Measurements from ENCODE around the gene APLP2.
"Not testable (repeated sequence)": the region's sequence is repeated elsewhere in the genome, so short reads cannot be mapped to it uniquely, and the experiment has no call there.

APLP2 gene

GRCh38 chr11:130171534-130171933 lies 101.8 kb downstream of the APLP2 start:
- H3K9me3 ChIP-seq (ENCODE audit: insufficient read depth, low read length) = peaks cover 8% of the 10 kb centered on the region; the same call in 1 of the 2 replicates
- TF ChIP-seq CTCF (IDR thresholded peaks at IDR 0.05; ENCODE audit: low read depth, low read length) (no peak), EZH2phosphoT487 (IDR thresholded peaks at IDR 0.05; ENCODE audit: low read depth) (no peak)
- peaks cover 86% of the 10 kb centered on the region for H3K79me2 ChIP-seq (ENCODE audit: low read length)
- no peak overlapping the region for H3K4me3 ChIP-seq (ENCODE audit: low read length)
- no peak overlapping the region for H2AFZ ChIP-seq (ENCODE audit: low read depth, low read length)
- H3K27me3 ChIP-seq (ENCODE audit: low read depth, low read length) = no peaks in the 10 kb centered on the region
- H3K4me2 ChIP-seq (ENCODE audit: low read length) = no peak overlapping the region
- no peak overlapping the region for H3K9ac ChIP-seq (ENCODE audit: low read length)
- H3K36me3 ChIP-seq (replicated peaks; ENCODE audit: low read depth, low read length) = peaks cover 27% of the 10 kb centered on the region
- no peak overlapping the region for H3K27ac ChIP-seq (ENCODE audit: low read length)
- peaks cover 17% of the 10 kb centered on the region for H3K4me1 ChIP-seq (ENCODE audit: low read length)
- peaks cover 64% of the 10 kb centered on the region for H4K20me1 ChIP-seq (ENCODE audit: insufficient read depth, low read length)

GRCh38 chr11:130172001-130172400 lies 102.3 kb downstream of the APLP2 start:
- H2AFZ ChIP-seq (ENCODE audit: low read depth, low read length); H3K27ac ChIP-seq (ENCODE audit: low read length); H3K4me2 ChIP-seq (ENCODE audit: low read length); H3K9ac ChIP-seq (ENCODE audit: low read length); H3K27me3 ChIP-seq (ENCODE audit: low read depth, low read length); H3K9me3 ChIP-seq (ENCODE audit: insufficient read depth, low read length); H3K4me3 ChIP-seq (ENCODE audit: low read length): not testable (repeated sequence)
- Histone ChIP-seq H3K36me3 (replicated peaks; ENCODE audit: low read depth, low read length) (peaks cover 27% of the 10 kb centered on the region), H4K20me1 (ENCODE audit: insufficient read depth, low read length) (peaks cover 61% of the 10 kb centered on the region), H3K79me2 (ENCODE audit: low read length) (peaks cover 85% of the 10 kb centered on the region), H3K4me1 (ENCODE audit: low read length) (peaks cover 12% of the 10 kb centered on the region)

GRCh38 chr11:130174642-130175041 lies 104.9 kb downstream of the APLP2 start:
- Histone ChIP-seq H3K9me3 (ENCODE audit: insufficient read depth, low read length) (peaks cover 8% of the 10 kb centered on the region; the same call in 1 of the 2 replicates), H3K36me3 (replicated peaks; ENCODE audit: low read depth, low read length) (peaks cover 22% of the 10 kb centered on the region), H3K79me2 (ENCODE audit: low read length) (peaks cover 84% of the 10 kb centered on the region), H2AFZ (ENCODE audit: low read depth, low read length) (no peak overlapping the region), H3K4me2 (ENCODE audit: low read length) (no peak overlapping the region), H3K9ac (ENCODE audit: low read length) (no peak overlapping the region), H3K27me3 (ENCODE audit: low read depth, low read length) (no peaks in the 10 kb centered on the region), H3K4me1 (ENCODE audit: low read length) (peaks cover 19% of the 10 kb centered on the region), H3K4me3 (ENCODE audit: low read length) (no peak overlapping the region), H4K20me1 (ENCODE audit: insufficient read depth, low read length) (peaks cover 48% of the 10 kb centered on the region), H3K27ac (ENCODE audit: low read length) (no peak overlapping the region)
- TF ChIP-seq EZH2phosphoT487 (IDR thresholded peaks at IDR 0.05; ENCODE audit: low read depth) = no peak
- no peak for TF ChIP-seq CTCF (IDR thresholded peaks at IDR 0.05; ENCODE audit: low read depth, low read length)

- H3K9me3 ChIP-seq (ENCODE audit: insufficient read depth, low read length) = peaks cover 8% of the 10 kb centered on the region; the same call in 1 of the 2 replicates
- H3K9ac ChIP-seq (ENCODE audit: low read length) = no peak overlapping the region
- H3K27me3 ChIP-seq (ENCODE audit: low read depth, low read length) = no peaks in the 10 kb centered on the region
- H4K20me1 ChIP-seq (ENCODE audit: insufficient read depth, low read length) = peaks cover 45% of the 10 kb centered on the region
- H3K79me2 ChIP-seq (ENCODE audit: low read length) = peaks cover 81% of the 10 kb centered on the region
- peaks cover 32% of the 10 kb centered on the region for H3K4me1 ChIP-seq (ENCODE audit: low read length)
- H3K4me2 ChIP-seq (ENCODE audit: low read length) = no peak overlapping the region
- no peak overlapping the region for H3K27ac ChIP-seq (ENCODE audit: low read length)
- no peak overlapping the region for H3K4me3 ChIP-seq (ENCODE audit: low read length)
- no peak overlapping the region for H2AFZ ChIP-seq (ENCODE audit: low read depth, low read length)
- no peak for TF ChIP-seq CTCF (IDR thresholded peaks at IDR 0.05; ENCODE audit: low read depth, low read length)
- TF ChIP-seq EZH2phosphoT487 (IDR thresholded peaks at IDR 0.05; ENCODE audit: low read depth) = no peak
- H3K36me3 ChIP-seq (replicated peaks; ENCODE audit: low read depth, low read length) = peaks cover 21% of the 10 kb centered on the region
Measured at GRCh38 chr11:130175898-130176297, 106.2 kb downstream of the APLP2 start.

Measured in OCI-LY3 (cell line).